Lower lobe of right lung (tissue), 2 donors: Measurements from ENCODE around the gene PALLD. TPM values are rescaled to one million over a fixed set of nuclear protein-coding genes. Genes with fewer than 3 reads are reported as not detected.

ENCODE experiments used
- ATAC-seq, 2 donors: fragments of 200-7000 bp; cut with Tn5 transposase; one replicate each; pipeline ENCODE4 v1.9.1; 2020 to 2022; ENCODE audit warnings: mild to moderate bottlenecking in 2 of 2, moderate library complexity in 2 of 2
- DNase-seq: peaks from one replicate; pipeline ENCODE4 v3.0.0-alpha.2; 2020
- H3K27ac ChIP-seq: fragments of 200-600 bp; one replicate; pipeline ENCODE4 v1.8.0; 2022
- H3K27me3 ChIP-seq: fragments of 200-600 bp; one replicate; pipeline ENCODE4 v1.8.0; 2022; ENCODE audit warnings: low read depth
- H3K36me3 ChIP-seq: fragments of 200-600 bp; one replicate; pipeline ENCODE4 v1.8.0; 2022; ENCODE audit warnings: mild to moderate bottlenecking
- H3K4me1 ChIP-seq: fragments of 200-600 bp; one replicate; pipeline ENCODE4 v1.8.0; 2022
- H3K4me3 ChIP-seq: fragments of 200-600 bp; one replicate; pipeline ENCODE4 v1.8.0; 2022; ENCODE audit warnings: mild to moderate bottlenecking
- H3K9me3 ChIP-seq: fragments of 200-600 bp; one replicate; pipeline ENCODE4 v1.8.0; 2022
- intact Hi-C: fragments of 100-400 bp; cut with DNase I; formaldehyde crosslinking; loops from one replicate; pipeline ENCODE4 v1.11.0; 2022
- total RNA-seq: library from RNA; stranded (reverse); fragmentation: NEBNext Ultra II Directional; extraction: Animal tissue kit (Norgen Biotek cat#: 25700); gene quantifications from one replicate; pipeline ENCODE4 v1.2.1, GENCODE V29; 2021
- TF ChIP-seq, protein P1 (sequence below): fragments of 200-600 bp; IDR thresholded peaks from one replicate; pipeline ENCODE4 v1.8.0; 2022; ENCODE audit warnings: antibody characterized with exemption, mild to moderate bottlenecking
- donor health status: DM: no; HTN: yes; CAD: no; lungs with severe emphysema.

Gene PALLD
- total RNA-seq, 1 donor from 2014 or later: 91.9 TPM

DNA sequence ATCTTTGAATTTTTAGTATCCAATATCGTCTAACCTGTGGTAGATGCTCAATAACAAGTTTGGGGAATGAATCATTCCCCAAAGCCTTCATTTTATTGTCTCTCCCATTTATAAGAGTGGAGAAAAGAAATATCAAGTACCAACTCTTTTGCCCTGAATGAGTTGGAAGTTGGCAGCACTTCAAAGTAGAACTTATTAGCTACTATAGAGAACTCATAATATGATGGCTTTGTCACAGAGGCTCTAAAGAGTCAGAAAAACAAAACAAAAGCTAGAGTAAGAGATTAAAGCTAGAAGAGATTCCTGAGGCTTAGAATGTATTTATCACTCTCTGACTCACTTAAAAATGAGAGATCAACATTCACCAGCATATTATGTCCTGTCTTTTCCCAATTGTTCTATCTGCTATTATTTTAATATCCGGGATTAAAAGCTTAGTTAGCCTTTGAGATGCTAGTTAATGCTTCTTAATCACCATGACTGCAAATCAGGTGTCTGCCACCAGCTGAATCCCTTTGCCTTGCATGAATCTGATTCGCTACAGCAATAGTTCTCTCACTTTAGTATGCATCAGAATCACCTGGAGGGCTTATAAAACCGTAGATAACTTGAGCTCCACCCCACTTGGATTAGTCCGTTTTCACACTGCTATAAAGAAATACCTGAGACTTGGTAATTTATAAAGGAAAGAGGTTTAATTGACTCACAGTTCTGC lies 77.9 kb downstream of the PALLD start:
- Histone ChIP-seq H3K27ac (no peak overlapping the region), H3K36me3 (no peaks in the 10 kb centered on the region), H3K4me1 (peaks cover 5% of the 10 kb centered on the region), H3K9me3 (no peaks in the 10 kb centered on the region), H3K4me3 (no peak overlapping the region), H3K27me3 (peaks cover 5% of the 10 kb centered on the region)
- intact Hi-C loops: no loop called here
- ATAC-seq (no peak), DNase-seq (no peak)
- TF ChIP-seq, protein P1, sequence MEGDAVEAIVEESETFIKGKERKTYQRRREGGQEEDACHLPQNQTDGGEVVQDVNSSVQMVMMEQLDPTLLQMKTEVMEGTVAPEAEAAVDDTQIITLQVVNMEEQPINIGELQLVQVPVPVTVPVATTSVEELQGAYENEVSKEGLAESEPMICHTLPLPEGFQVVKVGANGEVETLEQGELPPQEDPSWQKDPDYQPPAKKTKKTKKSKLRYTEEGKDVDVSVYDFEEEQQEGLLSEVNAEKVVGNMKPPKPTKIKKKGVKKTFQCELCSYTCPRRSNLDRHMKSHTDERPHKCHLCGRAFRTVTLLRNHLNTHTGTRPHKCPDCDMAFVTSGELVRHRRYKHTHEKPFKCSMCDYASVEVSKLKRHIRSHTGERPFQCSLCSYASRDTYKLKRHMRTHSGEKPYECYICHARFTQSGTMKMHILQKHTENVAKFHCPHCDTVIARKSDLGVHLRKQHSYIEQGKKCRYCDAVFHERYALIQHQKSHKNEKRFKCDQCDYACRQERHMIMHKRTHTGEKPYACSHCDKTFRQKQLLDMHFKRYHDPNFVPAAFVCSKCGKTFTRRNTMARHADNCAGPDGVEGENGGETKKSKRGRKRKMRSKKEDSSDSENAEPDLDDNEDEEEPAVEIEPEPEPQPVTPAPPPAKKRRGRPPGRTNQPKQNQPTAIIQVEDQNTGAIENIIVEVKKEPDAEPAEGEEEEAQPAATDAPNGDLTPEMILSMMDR: no peak

GRCh38 chr4:168575473-168575872 lies 78.6 kb downstream of the PALLD start:
- TF ChIP-seq, protein P1: no peak
- Histone ChIP-seq H3K4me1 (no peaks in the 10 kb centered on the region), H3K27ac (no peak overlapping the region), H3K36me3 (no peaks in the 10 kb centered on the region), H3K9me3 (no peaks in the 10 kb centered on the region), H3K27me3 (peaks cover 5% of the 10 kb centered on the region), H3K4me3 (no peak overlapping the region)
- DNase-seq (no peak), ATAC-seq (no peak)
- intact Hi-C loops: no loop called here

DNA sequence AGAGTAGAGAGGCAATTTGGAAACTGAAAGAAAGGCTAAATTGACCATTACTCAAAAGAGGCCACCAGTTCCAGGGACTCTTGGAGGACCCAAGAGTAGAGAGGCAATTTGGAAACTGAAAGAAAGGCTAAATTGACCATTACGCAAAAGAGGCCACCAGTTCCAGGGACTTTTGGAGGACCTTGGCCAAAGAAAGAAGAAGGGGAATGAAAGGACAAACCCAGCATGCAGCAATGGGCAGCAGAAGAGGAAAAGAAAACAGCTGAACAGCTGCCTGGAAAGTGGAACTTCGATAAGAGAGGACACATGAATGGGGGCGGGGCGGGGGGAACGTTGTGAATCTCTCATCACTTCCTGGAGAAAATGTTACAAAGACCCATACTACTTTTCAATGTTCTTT lies 80.8 kb downstream of the PALLD start:
- ATAC-seq (peak in 1 of 2 donors; percentile 40), DNase-seq (no peak)
- H3K27ac ChIP-seq: no peak overlapping the region
- no peaks in the 10 kb centered on the region for H3K4me1 ChIP-seq
- TF ChIP-seq, protein P1: no peak
- intact Hi-C loops: no loop called here
- no peaks in the 10 kb centered on the region for H3K9me3 ChIP-seq
- H3K4me3 ChIP-seq: no peak overlapping the region
- no peaks in the 10 kb centered on the region for H3K27me3 ChIP-seq
- H3K36me3 ChIP-seq: no peaks in the 10 kb centered on the region

DNA sequence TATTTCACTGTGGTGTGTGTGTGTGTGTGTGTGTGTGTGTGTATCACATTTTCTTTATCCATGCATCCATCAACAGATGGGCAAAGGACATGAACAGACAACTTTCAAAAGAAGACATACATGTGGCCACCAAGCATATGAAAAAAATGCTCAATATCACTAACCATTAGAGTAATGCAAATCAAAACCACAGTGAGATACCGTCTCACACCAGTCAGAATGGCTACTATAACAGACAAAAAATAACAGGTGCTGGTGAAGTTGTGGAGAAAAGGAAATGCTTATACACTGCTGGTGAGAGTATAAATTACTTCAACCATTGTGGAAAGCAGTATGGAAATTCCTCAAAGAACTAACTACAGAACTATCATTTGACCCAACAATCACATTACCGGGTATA lies 83.4 kb downstream of the PALLD start:
- H3K27ac ChIP-seq: no peak overlapping the region
- H3K4me1 ChIP-seq: no peaks in the 10 kb centered on the region
- H3K4me3 ChIP-seq: no peak overlapping the region
- DNase-seq (no peak), ATAC-seq (no peak)
- TF ChIP-seq, protein P1: no peak
- no peaks in the 10 kb centered on the region for H3K36me3 ChIP-seq
- H3K27me3 ChIP-seq: no peaks in the 10 kb centered on the region
- H3K9me3 ChIP-seq: no peaks in the 10 kb centered on the region
- intact Hi-C loops: no loop called here

DNA sequence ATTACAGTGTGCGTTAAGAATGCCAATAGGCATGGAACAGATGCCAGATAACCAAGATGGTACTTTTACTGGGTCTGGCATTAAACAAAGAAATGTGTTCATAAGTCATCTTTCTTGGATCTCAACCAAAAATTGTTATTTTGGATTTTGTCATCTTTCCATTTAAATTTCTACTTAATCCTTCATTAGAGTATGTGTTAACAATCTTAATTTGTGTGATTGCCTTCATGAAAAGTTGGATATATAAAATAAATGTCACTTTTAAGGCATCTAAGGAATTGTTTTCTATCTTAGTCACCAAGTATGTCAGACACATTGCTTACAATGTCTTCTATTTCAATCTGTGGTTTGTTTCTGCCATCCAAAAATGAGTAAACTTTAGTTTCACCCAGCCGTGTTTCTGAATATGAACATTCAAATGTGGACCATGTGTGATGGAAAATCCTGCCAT lies 87.5 kb downstream of the PALLD start:
- H3K9me3 ChIP-seq: no peaks in the 10 kb centered on the region
- intact Hi-C loops: no loop called here

More for the DNA sequence above, 87.5 kb downstream of the PALLD start:
- Histone ChIP-seq H3K27me3 (no peaks in the 10 kb centered on the region), H3K27ac (no peak overlapping the region), H3K4me1 (peaks cover 5% of the 10 kb centered on the region), H3K4me3 (no peak overlapping the region), H3K36me3 (no peaks in the 10 kb centered on the region)
- DNase-seq (no peak), ATAC-seq (no peak)
- TF ChIP-seq, protein P1: no peak
